ENCODE measurements around the gene RNF145.

The RNF145 gene

DNA sequence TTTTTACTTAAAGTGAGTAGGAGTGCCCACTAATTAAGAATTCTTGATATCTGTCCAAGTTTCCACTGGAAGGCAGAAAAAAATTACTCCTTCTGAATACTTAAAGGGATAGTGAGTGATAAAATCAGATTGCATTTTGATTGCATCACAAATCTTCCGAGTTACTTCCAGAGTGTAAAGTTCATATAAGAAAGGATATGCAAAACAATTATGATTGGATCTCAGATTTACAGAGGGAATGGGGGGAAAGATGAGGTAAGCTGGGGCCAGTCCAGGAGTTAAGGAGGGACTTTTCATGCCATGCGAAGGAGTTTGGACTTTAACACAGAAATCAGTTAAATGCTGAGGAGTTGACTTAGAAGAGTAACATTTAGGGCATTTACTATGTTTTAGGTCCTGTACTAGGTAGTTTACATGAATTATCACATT, 9.3 kb upstream of the RNF145 start:
- TF ChIP-seq, protein P1, sequence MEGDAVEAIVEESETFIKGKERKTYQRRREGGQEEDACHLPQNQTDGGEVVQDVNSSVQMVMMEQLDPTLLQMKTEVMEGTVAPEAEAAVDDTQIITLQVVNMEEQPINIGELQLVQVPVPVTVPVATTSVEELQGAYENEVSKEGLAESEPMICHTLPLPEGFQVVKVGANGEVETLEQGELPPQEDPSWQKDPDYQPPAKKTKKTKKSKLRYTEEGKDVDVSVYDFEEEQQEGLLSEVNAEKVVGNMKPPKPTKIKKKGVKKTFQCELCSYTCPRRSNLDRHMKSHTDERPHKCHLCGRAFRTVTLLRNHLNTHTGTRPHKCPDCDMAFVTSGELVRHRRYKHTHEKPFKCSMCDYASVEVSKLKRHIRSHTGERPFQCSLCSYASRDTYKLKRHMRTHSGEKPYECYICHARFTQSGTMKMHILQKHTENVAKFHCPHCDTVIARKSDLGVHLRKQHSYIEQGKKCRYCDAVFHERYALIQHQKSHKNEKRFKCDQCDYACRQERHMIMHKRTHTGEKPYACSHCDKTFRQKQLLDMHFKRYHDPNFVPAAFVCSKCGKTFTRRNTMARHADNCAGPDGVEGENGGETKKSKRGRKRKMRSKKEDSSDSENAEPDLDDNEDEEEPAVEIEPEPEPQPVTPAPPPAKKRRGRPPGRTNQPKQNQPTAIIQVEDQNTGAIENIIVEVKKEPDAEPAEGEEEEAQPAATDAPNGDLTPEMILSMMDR (IDR thresholded peaks at IDR 0.05; ENCODE audit: low read depth, low read length) = no peak
- peak; percentile 41 for DNase-seq (ENCODE audit: extremely low read depth, low read depth)

DNA sequence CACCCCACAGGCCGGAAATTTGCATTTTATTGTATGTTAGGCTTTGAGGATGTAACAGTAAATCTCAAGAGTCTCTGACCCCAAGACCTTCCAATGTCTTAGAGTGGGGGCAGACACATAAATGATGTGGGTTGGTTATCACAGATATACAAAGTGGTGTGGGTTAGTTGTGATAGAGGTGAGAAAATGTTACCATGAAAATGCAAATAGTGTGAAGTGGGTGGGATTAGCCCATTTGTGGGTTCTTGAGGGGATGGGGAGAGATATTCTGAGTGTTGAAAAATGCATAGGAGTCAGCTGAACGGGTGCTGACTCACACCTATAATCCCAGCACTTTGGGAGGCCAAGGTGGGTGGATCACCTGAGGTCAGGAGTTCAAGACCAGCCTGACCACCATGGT, 7.9 kb upstream of the RNF145 start:
- TF ChIP-seq, protein P1 (IDR thresholded peaks at IDR 0.05; ENCODE audit: low read depth, low read length) = no peak
- DNase-seq (ENCODE audit: extremely low read depth, low read depth) = no peak

DNA sequence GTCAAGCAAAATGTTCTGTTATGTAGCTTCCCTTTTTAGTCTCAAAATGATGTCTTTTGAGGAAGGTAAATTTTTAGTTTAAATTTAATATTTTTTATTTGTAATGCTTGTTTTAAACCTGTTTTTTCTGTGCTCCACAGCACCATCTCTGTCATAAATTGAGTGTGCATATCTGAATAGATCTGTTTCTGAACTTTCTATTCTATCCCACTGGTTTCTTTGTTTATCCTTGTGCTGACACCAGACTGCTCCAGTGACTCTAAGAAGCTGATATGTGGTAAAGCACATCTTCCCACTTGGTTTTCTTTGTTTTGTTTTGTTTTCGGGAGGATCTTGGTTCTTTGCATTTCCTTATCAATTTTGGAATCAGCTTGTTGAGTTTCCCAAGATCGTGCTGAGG, 7.1 kb upstream of the RNF145 start:
- no peak for DNase-seq (ENCODE audit: extremely low read depth, low read depth)
- TF ChIP-seq, protein P1 (IDR thresholded peaks at IDR 0.05; ENCODE audit: low read depth, low read length) = no peak

DNA sequence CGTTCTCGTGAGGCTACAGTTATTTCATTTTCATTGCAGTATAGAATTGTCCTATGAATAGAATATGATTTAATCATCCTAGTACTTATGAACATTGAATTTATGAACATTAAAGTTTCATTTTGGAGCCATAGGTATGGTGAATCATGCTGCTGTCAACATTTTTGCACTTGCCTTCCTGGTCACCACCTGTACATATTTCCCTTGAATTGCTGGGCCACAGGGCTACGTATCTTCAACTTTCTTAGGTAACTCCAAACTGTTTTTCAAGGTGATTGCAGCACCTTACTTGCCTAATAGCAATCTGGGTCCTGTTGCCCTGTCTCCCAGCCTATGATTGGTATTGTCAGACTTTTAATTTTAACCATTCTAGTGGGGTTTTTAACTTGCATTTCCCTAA, 6.5 kb upstream of the RNF145 start:
- TF ChIP-seq, protein P1 (IDR thresholded peaks at IDR 0.05; ENCODE audit: low read depth, low read length) = no peak
- no peak for DNase-seq (ENCODE audit: extremely low read depth, low read depth)

DNA sequence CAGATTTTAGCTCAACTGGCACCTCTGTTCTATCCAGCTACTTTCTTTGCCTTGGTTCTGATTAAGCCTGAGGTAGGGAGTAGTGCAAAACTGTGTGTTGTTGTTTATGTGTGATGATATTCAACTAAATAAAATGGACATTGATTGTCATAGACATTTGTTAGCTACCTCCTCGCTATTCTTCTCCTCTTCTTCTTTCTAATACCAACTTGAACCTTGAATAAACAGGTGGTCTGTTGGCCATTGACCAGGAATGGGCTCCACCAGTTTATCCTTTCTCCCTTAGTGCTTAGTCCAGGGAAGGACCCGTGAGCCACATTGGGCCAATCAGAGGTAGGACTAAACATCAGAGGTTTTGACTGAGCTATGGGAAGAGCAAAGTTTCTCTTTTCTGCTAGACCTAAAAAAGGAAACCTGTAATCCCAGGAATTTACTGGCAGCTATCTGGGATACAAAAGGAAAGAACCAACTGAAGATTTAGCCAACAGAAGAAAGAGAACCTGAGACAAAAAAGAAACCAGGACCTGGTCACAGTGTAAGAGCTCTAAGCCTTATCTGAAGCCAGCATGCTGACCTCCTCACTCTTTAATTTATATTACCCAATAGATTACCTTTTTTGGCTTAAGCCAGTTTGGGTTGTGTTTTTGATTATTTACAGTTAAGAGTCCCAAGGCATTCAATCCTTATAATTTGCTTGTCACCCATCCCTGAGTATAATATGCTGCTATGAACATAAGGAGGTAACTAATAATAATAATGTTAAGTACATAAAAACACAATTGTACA, 5.3 kb upstream of the RNF145 start:
- no peak for DNase-seq (ENCODE audit: extremely low read depth, low read depth)
- TF ChIP-seq, protein P1 (IDR thresholded peaks at IDR 0.05; ENCODE audit: low read depth, low read length) = no peak

DNA sequence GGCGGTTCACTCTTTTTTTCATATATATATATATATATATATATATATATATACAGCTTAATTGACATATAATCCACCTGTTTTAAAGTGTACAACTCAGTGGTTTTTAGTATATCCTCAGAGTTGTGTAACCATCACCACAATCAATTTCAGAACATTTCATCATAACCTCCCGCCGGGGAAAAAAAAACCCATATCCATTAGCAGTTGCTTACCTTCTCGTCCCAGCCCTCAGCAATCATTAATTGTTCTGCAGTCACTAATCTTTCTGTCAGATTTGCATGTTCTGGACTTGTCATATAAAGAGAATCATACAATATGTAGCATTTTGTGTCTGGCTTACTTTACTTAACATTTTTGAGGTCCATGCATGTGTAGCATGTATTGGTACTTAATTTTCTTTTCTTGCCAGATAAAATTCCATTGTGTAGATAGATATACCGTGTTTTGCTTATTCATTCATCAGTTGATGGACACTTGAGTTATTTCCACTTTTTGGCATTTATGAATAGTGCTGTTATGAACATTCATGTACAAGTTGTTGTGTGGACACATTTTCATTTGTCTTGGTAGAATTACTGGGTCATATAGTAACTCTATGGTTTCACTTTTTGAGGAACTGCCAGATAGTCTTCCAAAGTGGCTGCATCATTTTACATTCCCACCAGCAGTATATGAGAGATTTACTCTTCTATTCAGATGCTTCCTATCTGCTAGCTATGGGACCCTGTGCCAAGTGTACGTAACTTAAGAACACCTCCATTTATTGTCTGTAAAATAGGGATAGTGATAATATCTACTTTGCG, 3.5 kb upstream of the RNF145 start:
- DNase-seq (ENCODE audit: extremely low read depth, low read depth) = no peak
- TF ChIP-seq, protein P1 (IDR thresholded peaks at IDR 0.05; ENCODE audit: low read depth, low read length) = no peak

DNA sequence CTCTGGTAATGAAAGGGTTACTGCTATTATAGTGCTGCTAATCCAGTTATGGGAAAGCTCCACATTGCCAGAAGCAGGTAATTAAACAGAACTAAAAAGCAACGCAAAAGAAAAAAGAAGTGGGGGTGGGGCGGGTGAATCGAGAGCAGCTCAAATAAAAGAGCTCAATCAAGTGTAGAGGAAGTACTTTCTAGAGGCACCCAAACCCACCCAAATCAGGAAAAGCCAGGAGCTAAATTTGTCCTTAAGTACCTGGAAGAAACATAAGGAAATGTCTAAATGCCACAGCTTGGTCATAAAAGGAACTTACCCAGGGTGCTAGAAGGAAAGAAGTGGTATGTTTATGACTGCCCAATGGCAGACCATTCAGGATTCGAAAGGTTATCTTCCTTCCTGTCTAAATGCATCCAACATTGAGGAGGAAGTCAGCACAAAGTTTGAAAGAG, 2.4 kb upstream of the RNF145 start:
- DNase-seq (ENCODE audit: extremely low read depth, low read depth) = no peak
- TF ChIP-seq, protein P1 (IDR thresholded peaks at IDR 0.05; ENCODE audit: low read depth, low read length) = no peak

Measured in AG09319 (cell line).